Measurements from ENCODE around the gene SGSM1. TPM values are rescaled to one million over a fixed set of nuclear protein-coding genes. Genes with fewer than 3 reads are reported as not detected.

SGSM1 gene
- total and polyA plus RNA-seq, 9 of the 15 experiments (the other 6 are each of a cell fraction or from before 2014, with no cell fraction given), result not detected

DNA sequence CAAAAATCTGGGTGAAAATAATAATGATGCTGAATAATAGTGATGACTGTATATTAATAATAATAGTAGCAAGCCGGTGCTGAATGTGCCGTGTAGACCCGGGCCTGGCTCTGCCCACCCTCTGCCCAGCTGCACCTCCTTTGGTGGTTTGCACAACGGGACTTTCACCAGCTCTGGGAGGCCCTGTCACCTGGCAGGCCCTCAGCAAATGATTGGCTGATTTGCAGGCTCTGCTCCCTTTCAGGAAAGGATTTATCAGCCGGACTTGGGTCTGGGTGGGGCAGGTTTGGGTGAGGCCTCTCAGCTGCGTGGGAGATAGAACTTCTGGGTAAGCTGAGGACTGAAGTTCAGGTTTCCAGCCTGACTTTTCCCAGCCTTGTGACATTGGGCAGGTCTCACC lies 167.9 kb downstream of the SGSM1 start (continued):
- TF ChIP-seq FOXJ2 (tag; IDR thresholded peaks at IDR 0.05) (no peak), SMARCA4 (IDR thresholded peaks at IDR 0.05) (no peak), ZNF253 (CRISPR knock-in tag; conservative IDR thresholded peaks at IDR 0.05) (no peak)

DNA sequence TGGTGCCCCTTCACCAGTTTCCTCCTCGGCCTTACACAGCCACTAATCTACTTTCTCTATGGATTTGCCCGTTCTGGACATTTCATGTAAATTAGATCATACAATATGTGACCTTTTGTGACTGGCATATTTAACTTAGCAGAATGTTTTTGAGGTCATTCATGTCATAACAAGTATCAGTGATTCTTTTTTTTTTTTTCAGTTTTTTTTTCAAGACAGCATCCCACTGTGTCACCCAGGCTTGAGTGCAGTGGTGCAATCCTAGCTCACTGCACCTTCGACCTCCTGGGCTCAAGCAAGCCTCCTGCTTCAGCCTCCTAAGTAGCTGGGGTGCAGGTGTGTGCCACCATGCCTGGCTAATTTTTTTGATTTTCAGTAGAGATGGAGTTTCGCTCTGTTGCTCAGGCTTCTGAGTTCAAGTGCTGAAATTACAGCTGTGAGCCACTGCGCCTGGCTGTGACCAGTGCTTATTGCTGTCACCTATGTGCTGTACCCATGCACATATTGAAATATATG lies 169.2 kb downstream of the SGSM1 start:
- FAIRE-seq (no peak), ATAC-seq (no peak), DNase-seq (ENCODE audit: extremely low read depth in 1 of 4, low spot score in 3 of 4) (no peak)
- Histone ChIP-seq H3K9me1 (ENCODE audit: control insufficient read depth, insufficient read depth, low read length) (no peaks in the 10 kb centered on the region), H3K27me3 (ENCODE audit: control insufficient read depth in 2 of 2, insufficient read depth in 2 of 2, low read length in 2 of 2) (peaks cover 0 to 7% of the 10 kb centered on the region in 2 experiments; a peak in 1 of 5 replicates), H3K36me3 (ENCODE audit: control insufficient read depth, insufficient read depth, low read length) (no peaks in the 10 kb centered on the region), H3K4me1 (replicated peaks in 1 of 2; ENCODE audit: control insufficient read depth in 2 of 2, insufficient read depth in 2 of 2, low read length in 2 of 2) (no peaks in the 10 kb centered on the region; a peak in 1 of 5 replicates), H3K9me3 (replicated peaks; ENCODE audit: control insufficient read depth, insufficient read depth, low read depth, low read length) (no peaks in the 10 kb centered on the region), H3K4me2 (ENCODE audit: insufficient read depth, low read length) (no peak overlapping the region), H3K9ac (ENCODE audit: insufficient read depth in 1 of 2, low read depth in 2 of 2, low read length in 2 of 2) (no peak overlapping the region), H3K4me3 (no peak overlapping the region), H4K20me1 (replicated peaks; ENCODE audit: control insufficient read depth, insufficient read depth, low read length) (no peaks in the 10 kb centered on the region; the same call in 1 of the 2 replicates), H3K79me2 (ENCODE audit: control insufficient read depth, insufficient read depth, low read length) (no peaks in the 10 kb centered on the region), H2AFZ (ENCODE audit: low read depth, low read length) (no peak overlapping the region), H3K27ac (ENCODE audit: extremely low read depth, low read depth, low read length) (no peak overlapping the region)
- intact Hi-C loops (cut with micrococcal nuclease) (no loop called here), in situ Hi-C loops (cut with MboI) (no loop called here)
- BruUV-seq (replicated peaks), result no TSS peak
- WGBS (ENCODE audit: insufficient coverage, low coverage, missing lambda C conversion rate), result 0% methylated on average over 5 of the region's 5 CpGs
- ChIA-PET CTCF (ENCODE audit: low intra/inter-chr PET ratio) (no interaction called here), POLR2A (no interaction called here)
- TF ChIP-seq HDAC8 (tag; IDR thresholded peaks at IDR 0.05) (no peak), TBL1XR1 (IDR thresholded peaks at IDR 0.05; ENCODE audit: low read length in 2 of 2) (no peak), TGIF2 (CRISPR knock-in tag; IDR thresholded peaks at IDR 0.05) (no peak), ZFPM2 (CRISPR knock-in tag; IDR thresholded peaks at IDR 0.05) (no peak), RFX5 (IDR thresholded peaks at IDR 0.05; ENCODE audit: low read depth, low read length) (no peak), EWSR1 (IDR thresholded peaks at IDR 0.05; ENCODE audit: borderline replicate concordance, low read depth, partially characterized antibody) (no peak), ZNF583 (CRISPR knock-in tag; IDR thresholded peaks at IDR 0.05) (no peak), IFI16 (CRISPR knock-in tag; IDR thresholded peaks at IDR 0.05) (no peak)
